GM23338 (cell line): ENCODE measurements around the gene USP8. TPM values are rescaled to one million over a fixed set of nuclear protein-coding genes. Genes with fewer than 3 reads are reported as not detected.
"Not testable (repeated sequence)": the region's sequence is repeated elsewhere in the genome, so short reads cannot be mapped to it uniquely, and the experiment has no call there.

ENCODE experiments used
- ATAC-seq: fragments of 200-7000 bp; cut with Tn5 transposase; 3 replicates; pipeline ENCODE4 v1.9.1; 2020
- DNase-seq: peaks from one replicate; pipeline ENCODE4 v3.0.0-alpha.2; 2015; ENCODE audit warnings: low spot score
- H2AFZ ChIP-seq: fragments of 200-600 bp; sonication (generic); 2 replicates; pipeline ENCODE4 v1.8.0; 2016; ENCODE audit warnings: antibody characterized with exemption, mild to moderate bottlenecking, moderate library complexity
- H3F3A ChIP-seq: fragments of 200-600 bp; sonication (generic); replicated peaks from 2 replicates; pipeline ENCODE4 v1.8.0; 2017; ENCODE audit warnings: antibody characterized with exemption, mixed run types, low read depth
- H3K27ac ChIP-seq: fragments of 200-600 bp; sonication (generic); 2 replicates; pipeline ENCODE4 v1.6.1; 2016; ENCODE audit warnings: low read depth
- H3K27me3 ChIP-seq: fragments of 200-600 bp; sonication (generic); 2 replicates; pipeline ENCODE4 v1.8.0; 2016; ENCODE audit warnings: mild to moderate bottlenecking, mixed run types, moderate library complexity; ENCODE audit not compliant: insufficient read depth
- H3K36me3 ChIP-seq: fragments of 200-600 bp; sonication (generic); 2 replicates; pipeline ENCODE4 v1.8.0; 2016; ENCODE audit warnings: mild to moderate bottlenecking; ENCODE audit not compliant: insufficient read depth
- H3K4me1 ChIP-seq: fragments of 200-600 bp; sonication (generic); 2 replicates; pipeline ENCODE4 v1.8.0; 2016; ENCODE audit warnings: mild to moderate bottlenecking, moderate library complexity; ENCODE audit not compliant: insufficient read depth
- H3K4me2 ChIP-seq: fragments of 200-600 bp; sonication (generic); 2 replicates; pipeline ENCODE4 v1.7.1; 2017; ENCODE audit warnings: mixed run types
- H3K4me3 ChIP-seq: fragments of 200-600 bp; sonication (generic); 2 replicates; pipeline ENCODE4 v1.6.1; 2016; ENCODE audit warnings: mixed run types
- H3K79me2 ChIP-seq: fragments of 200-600 bp; sonication (generic); replicated peaks from 2 replicates; pipeline ENCODE4 v1.8.0; 2017; ENCODE audit warnings: mild to moderate bottlenecking; ENCODE audit not compliant: insufficient read depth
- H3K9me2 ChIP-seq: fragments of 200-600 bp; sonication (generic); 2 replicates; pipeline ENCODE4 v1.8.0; 2017; ENCODE audit not compliant: insufficient read depth
- H4K20me1 ChIP-seq: fragments of 200-600 bp; sonication (generic); replicated peaks from 2 replicates; pipeline ENCODE4 v1.8.0; 2017; ENCODE audit warnings: mild to moderate bottlenecking; ENCODE audit not compliant: insufficient read depth
- H3K27ac Mint-ChIP-seq: 2 replicates; pipeline ENCODE4 v1.8.0; 2020; ENCODE audit warnings: inconsistent platforms, mild to moderate bottlenecking, moderate library complexity, mixed read lengths
- H3K27me3 Mint-ChIP-seq: 3 replicates; pipeline ENCODE4 v1.8.0; 2022; ENCODE audit warnings: low read depth, mild to moderate bottlenecking, moderate library complexity, mixed read lengths, inconsistent platforms; ENCODE audit not compliant: insufficient read depth, poor library complexity
- H3K36me3 Mint-ChIP-seq: 3 replicates; pipeline ENCODE4 v1.8.0; 2021; ENCODE audit warnings: low read depth, mild to moderate bottlenecking, inconsistent platforms, moderate library complexity, mixed read lengths
- H3K4me1 Mint-ChIP-seq: 3 replicates; pipeline ENCODE4 v1.8.0; 2020; ENCODE audit warnings: mild to moderate bottlenecking, inconsistent platforms, mixed read lengths
- H3K4me3 Mint-ChIP-seq: 3 replicates; pipeline ENCODE4 v1.8.0; 2021; ENCODE audit warnings: moderate library complexity, mild to moderate bottlenecking, inconsistent platforms, mixed read lengths
- H3K9me3 Mint-ChIP-seq: 3 replicates; pipeline ENCODE4 v1.8.0; 2020; ENCODE audit warnings: moderate library complexity, mild to moderate bottlenecking, inconsistent platforms, mixed read lengths
- CREB1 ChIP-seq: fragments of 250-450 bp; sonication (Bioruptor Pico); IDR thresholded peaks from 2 replicates; pipeline ENCODE4 v1.5.0; 2020; ENCODE audit warnings: low read depth, mild to moderate bottlenecking, moderate library complexity
- CTCF ChIP-seq, 2 experiments: fragments of 200-600 bp in 1 of 2; sonication (generic) in 1 of 2; conservative IDR thresholded peaks; 2 replicates each; pipeline versions ENCODE4 v1.5.1 to v1.6.1; 2016 to 2017; ENCODE audit warnings: antibody characterized with exemption in 2 of 2, low read depth in 2 of 2, mild to moderate bottlenecking in 2 of 2, moderate library complexity in 1 of 2
- ETS1 ChIP-seq: IDR thresholded peaks from 2 replicates; pipeline ENCODE4 v1.6.1; 2016; ENCODE audit warnings: antibody characterized with exemption
- EZH2 ChIP-seq: fragments of 200-600 bp; sonication (generic); IDR thresholded peaks from one replicate; pipeline ENCODE4 v1.8.0; 2017; ENCODE audit warnings: antibody characterized with exemption, mild to moderate bottlenecking, low read depth; ENCODE audit not compliant: unreplicated experiment
- EZH2phosphoT487 ChIP-seq: fragments of 200-600 bp; sonication (generic); IDR thresholded peaks from one replicate; pipeline ENCODE4 v1.8.1; 2018; ENCODE audit warnings: antibody characterized with exemption; ENCODE audit not compliant: unreplicated experiment
- JUNB ChIP-seq: IDR thresholded peaks from one replicate; pipeline ENCODE4 v1.6.1; 2016; ENCODE audit warnings: antibody characterized with exemption; ENCODE audit not compliant: unreplicated experiment
- NANOG ChIP-seq: IDR thresholded peaks from 2 replicates; pipeline ENCODE4 v1.6.1; 2016; ENCODE audit warnings: antibody characterized with exemption, borderline replicate concordance
- POLR2AphosphoS5 ChIP-seq: IDR thresholded peaks from 2 replicates; pipeline ENCODE4 v1.6.1; 2016; ENCODE audit warnings: antibody characterized with exemption, low read depth
- REST ChIP-seq: IDR thresholded peaks from one replicate; pipeline ENCODE4 v1.6.1; 2018; ENCODE audit warnings: antibody characterized with exemption; ENCODE audit not compliant: unreplicated experiment
- STAT1 ChIP-seq: IDR thresholded peaks from one replicate; pipeline ENCODE4 v1.6.1; 2016; ENCODE audit warnings: antibody characterized with exemption; ENCODE audit not compliant: unreplicated experiment
- ZNF114 ChIP-seq: fragments of 250-450 bp; sonication (Bioruptor Pico); IDR thresholded peaks from 2 replicates; pipeline ENCODE4 v1.5.0; 2020; ENCODE audit warnings: mild to moderate bottlenecking, moderate library complexity
- polyA plus RNA-seq: library from polyadenylated mRNA; unstranded; fragments of >200 nt; fragmentation: Nextera tagmentation; extraction: Ambion mirVana; gene quantifications from 2 replicates; pipeline ENCODE4 v1.2.1, GENCODE V29; 2016
- total RNA-seq: library from RNA; depleted of rRNA; stranded (reverse); fragments of >200 nt; shearing (Covaris generic); gene quantifications from 2 replicates; pipeline ENCODE4 v1.2.3, GENCODE V29; 2014

USP8 gene
- total and polyA plus RNA-seq, 2 experiments from 2014 or later = 64.8 to 68.6 TPM

GRCh38 chr15:50378776-50379175 lies 45.4 kb upstream of the USP8 start (continued):
- TF ChIP-seq REST = no peak
- TF ChIP-seq POLR2AphosphoS5 = no peak
- no peak for TF ChIP-seq EZH2
- TF ChIP-seq CREB1 (CRISPR knock-in tag) = no peak
- TF ChIP-seq EZH2phosphoT487 = no peak
- TF ChIP-seq STAT1 = no peak

GRCh38 chr15:50379413-50379812 lies 44.8 kb upstream of the USP8 start:
- not testable (repeated sequence) for H3K4me1 ChIP-seq, H3K4me1 Mint-ChIP-seq, H3K4me2 ChIP-seq, DNase-seq, H4K20me1 ChIP-seq, H3K9me2 ChIP-seq, H3K27ac Mint-ChIP-seq, H3K79me2 ChIP-seq, H3K4me3 ChIP-seq, H3F3A ChIP-seq, H3K36me3 Mint-ChIP-seq, H3K27ac ChIP-seq, H3K27me3 ChIP-seq, H3K4me3 Mint-ChIP-seq, H3K36me3 ChIP-seq, ATAC-seq, H3K9me3 Mint-ChIP-seq, H2AFZ ChIP-seq, H3K27me3 Mint-ChIP-seq

GRCh38 chr15:50380089-50380488 lies 44.1 kb upstream of the USP8 start:
- Histone ChIP-seq H3K79me2 (no peaks in the 10 kb centered on the region), H3K4me1 (peaks cover 5% of the 10 kb centered on the region; the same call in 1 of the 2 replicates), H3K9me2 (no peaks in the 10 kb centered on the region), H3K27me3 (no peaks in the 10 kb centered on the region), H3K4me3 (no peak overlapping the region), H4K20me1 (no peaks in the 10 kb centered on the region), H3K36me3 (no peaks in the 10 kb centered on the region), H3F3A (no peaks in the 10 kb centered on the region), H2AFZ (no peak overlapping the region), H3K27ac (no peak overlapping the region), H3K4me2 (no peak overlapping the region)
- no peaks in the 10 kb centered on the region for H3K36me3 Mint-ChIP-seq
- H3K27me3 Mint-ChIP-seq = peaks cover 2% of the 10 kb centered on the region
- no peak overlapping the region for H3K27ac Mint-ChIP-seq
- DNase-seq = no peak
- ATAC-seq = no peak
- peaks cover 5% of the 10 kb centered on the region; the same call in 2 of the 3 replicates for H3K4me1 Mint-ChIP-seq
- H3K4me3 Mint-ChIP-seq = no peak overlapping the region
- H3K9me3 Mint-ChIP-seq = no peaks in the 10 kb centered on the region
- no peak for TF ChIP-seq POLR2AphosphoS5
- no peak for TF ChIP-seq ZNF114 (CRISPR knock-in tag)
- no peak for TF ChIP-seq CREB1 (CRISPR knock-in tag)
- no peak for TF ChIP-seq EZH2
- TF ChIP-seq NANOG = no peak
- no peak for TF ChIP-seq JUNB
- no peak for TF ChIP-seq EZH2phosphoT487
- TF ChIP-seq CTCF (conservative IDR thresholded peaks at IDR 0.05; ENCODE audit: low read depth in 2 of 2) = no peak
- TF ChIP-seq ETS1 = no peak
- TF ChIP-seq REST = no peak
